Panc1 (cell line): ENCODE data around the gene GLIS2.
A peak's percentile ranks its signal among the peaks of the same experiment; 100 is the strongest.

Experiments used
- POLR2AphosphoS5 ChIP-seq: IDR thresholded peaks from 2 replicates; pipeline ENCODE4 v1.6.1; 2012; ENCODE audit warnings: mild to moderate bottlenecking, low read depth, low read length, moderate library complexity
- REST ChIP-seq, 2 experiments: IDR thresholded peaks; 2 replicates each; pipeline ENCODE4 v1.6.1; 2011 to 2012; ENCODE audit warnings: low read depth in 2 of 2, control low read depth in 1 of 2, low read length in 1 of 2, mild to moderate bottlenecking in 1 of 2, moderate library complexity in 1 of 2; ENCODE audit not compliant: insufficient read depth in 1 of 2
- SIN3A ChIP-seq: IDR thresholded peaks from 2 replicates; pipeline ENCODE4 v1.6.1; 2012; ENCODE audit warnings: low read depth, mild to moderate bottlenecking, low read length, moderate library complexity, borderline replicate concordance; ENCODE audit not compliant: insufficient read depth
- TCF7L2 ChIP-seq: IDR thresholded peaks from 2 replicates; pipeline ENCODE4 v1.6.1; 2011; ENCODE audit warnings: mild to moderate bottlenecking, low read depth, low read length, inconsistent platforms
- TF ChIP-seq, protein P1 (sequence below): fragments of 450-650 bp; IDR thresholded peaks from 2 replicates; pipeline ENCODE4 v1.5.1; 2017; ENCODE audit warnings: mild to moderate bottlenecking

DNA sequence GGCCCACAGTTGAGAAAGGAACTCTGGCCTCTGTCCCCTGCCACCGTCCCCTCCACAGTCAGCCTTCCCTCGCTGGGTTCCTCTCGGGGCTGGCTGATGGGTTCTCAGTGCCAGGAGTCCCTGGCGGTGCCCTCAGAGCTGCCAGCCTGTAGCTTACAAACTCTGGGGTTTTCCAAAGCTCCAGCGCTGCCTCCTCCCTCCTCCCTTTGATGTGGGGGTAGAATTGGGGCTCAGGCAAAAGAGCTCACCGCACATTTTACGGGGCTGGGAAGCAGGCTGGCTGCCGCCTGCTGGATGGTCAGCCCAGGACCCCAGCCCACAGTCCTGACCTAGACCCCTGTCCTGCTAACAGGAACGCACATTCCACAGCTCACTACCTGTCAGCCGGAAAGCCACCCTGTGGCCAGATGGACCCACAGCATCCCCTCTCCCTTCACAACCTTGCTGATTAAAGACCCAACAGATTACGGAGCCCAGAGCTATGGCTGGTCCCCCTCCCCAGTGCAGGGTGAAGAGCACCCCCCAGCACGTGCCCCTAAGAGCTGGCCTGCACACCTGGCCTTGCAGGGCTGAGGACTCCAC is 61.8 kb downstream of the GLIS2 start:
- TF ChIP-seq, protein P1, sequence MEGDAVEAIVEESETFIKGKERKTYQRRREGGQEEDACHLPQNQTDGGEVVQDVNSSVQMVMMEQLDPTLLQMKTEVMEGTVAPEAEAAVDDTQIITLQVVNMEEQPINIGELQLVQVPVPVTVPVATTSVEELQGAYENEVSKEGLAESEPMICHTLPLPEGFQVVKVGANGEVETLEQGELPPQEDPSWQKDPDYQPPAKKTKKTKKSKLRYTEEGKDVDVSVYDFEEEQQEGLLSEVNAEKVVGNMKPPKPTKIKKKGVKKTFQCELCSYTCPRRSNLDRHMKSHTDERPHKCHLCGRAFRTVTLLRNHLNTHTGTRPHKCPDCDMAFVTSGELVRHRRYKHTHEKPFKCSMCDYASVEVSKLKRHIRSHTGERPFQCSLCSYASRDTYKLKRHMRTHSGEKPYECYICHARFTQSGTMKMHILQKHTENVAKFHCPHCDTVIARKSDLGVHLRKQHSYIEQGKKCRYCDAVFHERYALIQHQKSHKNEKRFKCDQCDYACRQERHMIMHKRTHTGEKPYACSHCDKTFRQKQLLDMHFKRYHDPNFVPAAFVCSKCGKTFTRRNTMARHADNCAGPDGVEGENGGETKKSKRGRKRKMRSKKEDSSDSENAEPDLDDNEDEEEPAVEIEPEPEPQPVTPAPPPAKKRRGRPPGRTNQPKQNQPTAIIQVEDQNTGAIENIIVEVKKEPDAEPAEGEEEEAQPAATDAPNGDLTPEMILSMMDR, result no peak; the same call in 1 of the 2 replicates
- TF ChIP-seq SIN3A (no peak), POLR2AphosphoS5 (0 out of 2 replicates have a peak, but pooled peaks have one; percentile 36), REST (IDR thresholded peaks at IDR 0.05; ENCODE audit: insufficient read depth in 1 of 2, low read depth in 2 of 2, low read length in 1 of 2) (no peak), TCF7L2 (no peak)
